OCI-LY7 (cell line): ENCODE data around the gene MIEN1. TPM values are rescaled to one million over a fixed set of nuclear protein-coding genes. Genes with fewer than 3 reads are reported as not detected.

ENCODE experiments used
- BruUV-seq: library from RNA; stranded (reverse); fragments of 400-500 nt; replicated peaks from 2 replicates; lab custom pipeline; 2021; lab: Mats Ljungman, UMichigan
- CTCF ChIA-PET: fragments of 300-600 bp; sonication (Branson Sonifier 250); formaldehyde crosslinking; loops from one replicate; lab custom pipeline; 2022; ENCODE audit warnings: antibody characterized with exemption; ENCODE audit not compliant: unreplicated experiment; lab: Charles Lee
- POLR2A ChIA-PET: fragments of 300-600 bp; sonication (Branson Sonifier 250); formaldehyde crosslinking; loops from one replicate; lab custom pipeline; 2022; ENCODE audit warnings: antibody characterized with exemption; lab: Charles Lee
- DNase-seq: peaks from one replicate; pipeline ENCODE4 v3.0.0-alpha.2; 2015; ENCODE audit warnings: low spot score
- H2AFZ ChIP-seq: fragments of 200-600 bp; sonication (generic), shearing (Covaris generic); 2 replicates; pipeline ENCODE4 v1.6.1; 2014; ENCODE audit warnings: mild to moderate bottlenecking, antibody characterized with exemption, low read length, moderate library complexity
- H3K27ac ChIP-seq: fragments of 200-600 bp; sonication (generic); 2 replicates; pipeline ENCODE4 v1.5.1; 2014; ENCODE audit warnings: mixed run types, low read depth, mild to moderate bottlenecking, moderate library complexity, low read length, inconsistent platforms; ENCODE audit not compliant: poor library complexity, severe bottlenecking
- H3K36me3 ChIP-seq: fragments of 200-600 bp; sonication (generic); 2 replicates; pipeline ENCODE4 v1.6.1; 2014; ENCODE audit warnings: mild to moderate bottlenecking, antibody characterized with exemption, low read length, moderate library complexity, mixed read lengths; ENCODE audit not compliant: insufficient read depth
- H3K4me1 ChIP-seq: fragments of 200-600 bp; sonication (generic); 2 replicates; pipeline ENCODE4 v1.5.1; 2014; ENCODE audit warnings: mild to moderate bottlenecking, low read length; ENCODE audit not compliant: insufficient read depth, poor library complexity, severe bottlenecking
- H3K4me2 ChIP-seq: fragments of 200-600 bp; sonication (generic); 2 replicates; pipeline ENCODE4 v1.6.1; 2014; ENCODE audit warnings: mild to moderate bottlenecking, low read length
- H3K4me3 ChIP-seq: fragments of 200-600 bp; sonication (generic); 2 replicates; pipeline ENCODE4 v1.5.1; 2014; ENCODE audit warnings: mild to moderate bottlenecking, low read depth, low read length; ENCODE audit not compliant: poor library complexity, severe bottlenecking
- H3K79me2 ChIP-seq: fragments of 200-600 bp; sonication (generic); 2 replicates; pipeline ENCODE4 v1.6.1; 2016; ENCODE audit warnings: low read depth, mild to moderate bottlenecking, low read length, moderate library complexity, mixed read lengths; ENCODE audit not compliant: insufficient read depth
- H3K9me2 ChIP-seq: fragments of 200-600 bp; sonication (generic); 2 replicates; pipeline ENCODE4 v1.6.1; 2016; ENCODE audit warnings: mild to moderate bottlenecking, low read length, mixed read lengths; ENCODE audit not compliant: insufficient read depth
- H3K9me3 ChIP-seq: fragments of 200-600 bp; sonication (generic); 2 replicates; pipeline ENCODE4 v1.6.1; 2014; ENCODE audit warnings: mild to moderate bottlenecking, mixed run types, low read length, mixed read lengths
- H4K20me1 ChIP-seq: fragments of 200-600 bp; sonication (generic); 2 replicates; pipeline ENCODE4 v1.6.1; 2014; ENCODE audit warnings: mild to moderate bottlenecking, antibody characterized with exemption, low read length, moderate library complexity, mixed read lengths; ENCODE audit not compliant: insufficient read depth
- CTCF ChIP-seq: fragments of 200-600 bp; sonication (generic); conservative IDR thresholded peaks from 2 replicates; pipeline ENCODE4 v1.5.1; 2014; ENCODE audit warnings: mild to moderate bottlenecking, antibody characterized with exemption, low read length, moderate library complexity, mixed read lengths
- EZH2phosphoT487 ChIP-seq: fragments of 200-600 bp; sonication (generic); IDR thresholded peaks from 2 replicates; pipeline ENCODE4 v1.6.1; 2018; ENCODE audit warnings: low read depth, borderline replicate concordance, mild to moderate bottlenecking, mixed run types, antibody characterized with exemption, low read length, moderate library complexity, mixed read lengths
- intact Hi-C: fragments of 100-400 bp; cut with micrococcal nuclease; formaldehyde crosslinking; loops from one replicate; pipeline ENCODE4 v1.10.0; 2022; ENCODE audit not compliant: unreplicated experiment
- total RNA-seq, 2 experiments: library from RNA; depleted of rRNA in 1 of 2; stranded (reverse); fragments of >200 nt in 1 of 2; shearing (Covaris generic) in 1 of 2; gene quantifications; 2 replicates each; pipeline ENCODE4 v1.2.3, GENCODE V29; 2014 to 2022

Gene MIEN1
- total RNA-seq, 2 experiments from 2014 or later = 55.4 to 89.9 TPM

GRCh38 chr17:39704821-39705551, 25.3 kb downstream of the MIEN1 start:
- ChIA-PET POLR2A (no interaction called here), CTCF (interaction anchor here (0.6 kb wide), 1 partner anchor 21 kb away, joined by 3 read pairs; no protein-coding TSS in a partner anchor)
- Histone ChIP-seq H3K79me2 (no peaks in the 10 kb centered on the region), H3K36me3 (no peaks in the 10 kb centered on the region), H3K27ac (no peak overlapping the region), H2AFZ (no peak overlapping the region), H3K4me3 (no peak overlapping the region), H4K20me1 (no peaks in the 10 kb centered on the region), H3K4me2 (no peak overlapping the region), H3K9me3 (no peaks in the 10 kb centered on the region), H3K9me2 (no peaks in the 10 kb centered on the region), H3K4me1 (peaks cover 4% of the 10 kb centered on the region)
- DNase-seq = no peak
- no peak for TF ChIP-seq EZH2phosphoT487
- TF ChIP-seq CTCF = no peak
- no TSS peak for BruUV-seq
- intact Hi-C loops = no loop called here

GRCh38 chr17:39703913-39704312, 26.4 kb downstream of the MIEN1 start:
- no peaks in the 10 kb centered on the region for H3K9me3 ChIP-seq
- H3K27ac ChIP-seq = no peak overlapping the region
- ChIA-PET POLR2A (no interaction called here), CTCF (no interaction called here)
- no peaks in the 10 kb centered on the region for H3K36me3 ChIP-seq
- DNase-seq = no peak
- peaks cover 4% of the 10 kb centered on the region for H3K4me1 ChIP-seq
- H4K20me1 ChIP-seq = no peaks in the 10 kb centered on the region
- no TSS peak for BruUV-seq
- TF ChIP-seq EZH2phosphoT487 (no peak), CTCF (no peak)
- H3K4me2 ChIP-seq = no peak overlapping the region
- H2AFZ ChIP-seq = no peak overlapping the region
- H3K4me3 ChIP-seq = no peak overlapping the region
- no peaks in the 10 kb centered on the region for H3K9me2 ChIP-seq
- H3K79me2 ChIP-seq = no peaks in the 10 kb centered on the region
- intact Hi-C loops = no loop called here
